IMR-90 (cell line): ENCODE measurements around the gene FAM72D. TPM values are rescaled to one million over a fixed set of nuclear protein-coding genes. Genes with fewer than 3 reads are reported as not detected.
"Not testable (repeated sequence)": the region's sequence is repeated elsewhere in the genome, so short reads cannot be mapped to it uniquely, and the experiment has no call there.

ENCODE experiments used
- ATAC-seq: fragments of 200-7000 bp; cut with Tn5 transposase; 2 replicates; pipeline ENCODE4 v1.9.1; 2020; ENCODE audit warnings: low read depth, mild to moderate bottlenecking, moderate library complexity
- BruUV-seq: library from RNA; stranded (reverse); fragments of 400-500 nt; replicated peaks from 2 replicates; lab custom pipeline; 2021; lab: Mats Ljungman, UMichigan
- CTCF ChIA-PET: fragments of 300-600 bp; formaldehyde crosslinking; extraction: SDS; loops from one replicate; lab custom pipeline; 2021; ENCODE audit warnings: antibody characterized with exemption; lab: Yijun Ruan, JAX
- POLR2A ChIA-PET: fragments of 300-600 bp; sonication (Branson Sonifier 250); formaldehyde crosslinking; loops from one replicate; lab custom pipeline; 2022; ENCODE audit warnings: antibody characterized with exemption; ENCODE audit not compliant: unreplicated experiment; lab: Charles Lee
- DNase-seq: peaks from one replicate; pipeline ENCODE4 v3.0.0; 2013
- H2AFZ ChIP-seq: replicated peaks from 2 replicates; pipeline ENCODE3; 2013; ENCODE audit warnings: low read length, mild to moderate bottlenecking; ENCODE audit not compliant: poor library complexity
- H2AK5ac ChIP-seq: 2 replicates; pipeline ENCODE4 v1.6.1; 2013; ENCODE audit warnings: low read depth, low read length, inconsistent platforms
- H2AK9ac ChIP-seq: replicated peaks from 2 replicates; pipeline ENCODE3; 2013; ENCODE audit warnings: mild to moderate bottlenecking, low read depth, low read length, moderate library complexity; ENCODE audit not compliant: poor library complexity
- H2BK120ac ChIP-seq: 2 replicates; pipeline ENCODE4 v1.6.1; 2013; ENCODE audit warnings: low read depth, low read length, inconsistent platforms
- H2BK15ac ChIP-seq: 3 replicates; pipeline ENCODE4 v1.6.1; 2013; ENCODE audit warnings: low read depth, low read length, inconsistent platforms
- H2BK20ac ChIP-seq: 2 replicates; pipeline ENCODE4 v1.6.1; 2013; ENCODE audit warnings: low read depth, mild to moderate bottlenecking, inconsistent platforms, low read length, moderate library complexity
- H2BK5ac ChIP-seq: 2 replicates; pipeline ENCODE4 v1.6.1; 2013; ENCODE audit warnings: mild to moderate bottlenecking, low read depth, low read length, inconsistent platforms; ENCODE audit not compliant: poor library complexity, severe bottlenecking
- H3K14ac ChIP-seq: replicated peaks from 2 replicates; pipeline ENCODE4 v1.6.1; 2013; ENCODE audit warnings: low read depth, low read length, inconsistent platforms
- H3K18ac ChIP-seq: 2 replicates; pipeline ENCODE4 v1.6.1; 2013; ENCODE audit warnings: low read depth, low read length, control low read depth
- H3K23ac ChIP-seq: 2 replicates; pipeline ENCODE4 v1.6.1; 2013; ENCODE audit warnings: low read depth, low read length, inconsistent platforms
- H3K27ac ChIP-seq: 2 replicates; pipeline ENCODE4 v1.5.1; 2013; ENCODE audit warnings: mild to moderate bottlenecking, control low read depth, low read length; ENCODE audit not compliant: insufficient read depth
- H3K27me3 ChIP-seq: 2 replicates; pipeline ENCODE4 v1.6.1; 2013; ENCODE audit warnings: low read length; ENCODE audit not compliant: control insufficient read depth, insufficient read depth
- H3K36me3 ChIP-seq: 2 replicates; pipeline ENCODE4 v1.6.1; 2013; ENCODE audit warnings: low read length, mixed read lengths; ENCODE audit not compliant: control insufficient read depth, insufficient read depth
- H3K4ac ChIP-seq: 2 replicates; pipeline ENCODE4 v1.6.1; 2013; ENCODE audit warnings: low read depth, low read length, inconsistent platforms
- H3K4me1 ChIP-seq: 2 replicates; pipeline ENCODE4 v1.6.1; 2013; ENCODE audit warnings: low read length, mixed read lengths; ENCODE audit not compliant: control insufficient read depth, insufficient read depth
- H3K4me2 ChIP-seq: 2 replicates; pipeline ENCODE4 v1.6.1; 2013; ENCODE audit warnings: low read depth, mild to moderate bottlenecking, control low read depth, low read length, moderate library complexity
- H3K4me3 ChIP-seq: 2 replicates; pipeline ENCODE4 v1.5.1; 2013; ENCODE audit warnings: low read depth, mild to moderate bottlenecking, control low read depth, low read length, moderate library complexity; ENCODE audit not compliant: insufficient read depth
- H3K56ac ChIP-seq: 2 replicates; pipeline ENCODE4 v1.6.1; 2013; ENCODE audit warnings: low read length, inconsistent platforms; ENCODE audit not compliant: insufficient read depth; ENCODE audit errors: extremely low read depth
- H3K79me1 ChIP-seq, 2 experiments: 2 replicates each; pipeline ENCODE4 v1.6.1; 2013; ENCODE audit warnings: low read length in 2 of 2, inconsistent platforms in 1 of 2, low read depth in 1 of 2
- H3K9ac ChIP-seq: 2 replicates; pipeline ENCODE4 v1.6.1; 2013; ENCODE audit warnings: low read depth, low read length, control low read depth
- H3K9me1 ChIP-seq: 2 replicates; pipeline ENCODE4 v1.6.1; 2013; ENCODE audit warnings: low read length, inconsistent platforms; ENCODE audit not compliant: insufficient read depth
- H3K9me3 ChIP-seq: 2 replicates; pipeline ENCODE4 v1.6.1; 2013; ENCODE audit warnings: low read length; ENCODE audit not compliant: control insufficient read depth, insufficient read depth
- H4K20me1 ChIP-seq: 2 replicates; pipeline ENCODE4 v1.6.1; 2013; ENCODE audit warnings: low read length, inconsistent platforms; ENCODE audit not compliant: insufficient read depth
- H4K5ac ChIP-seq: 2 replicates; pipeline ENCODE4 v1.6.1; 2013; ENCODE audit warnings: mild to moderate bottlenecking, low read depth, low read length, control low read depth
- H4K8ac ChIP-seq, 2 experiments: 2 replicates each; pipeline ENCODE4 v1.6.1; 2013; ENCODE audit warnings: low read depth in 2 of 2, low read length in 2 of 2, control low read depth in 1 of 2, inconsistent platforms in 1 of 2
- H4K91ac ChIP-seq: 2 replicates; pipeline ENCODE4 v1.6.1; 2013; ENCODE audit warnings: low read depth, low read length, inconsistent platforms; ENCODE audit not compliant: insufficient read depth
- WGBS, 2 experiments: methylation state at CpG; one replicate each; pipeline versions ENCODE4 v1.1.5 to v1.1.7; 2013; ENCODE audit warnings: missing lambda C conversion rate in 2 of 2; ENCODE audit not compliant: insufficient read length in 1 of 2; ENCODE audit errors: extremely low coverage in 2 of 2; 5-methylcytosine and 5-hydroxymethylcytosine counted together
- dilution Hi-C: fragments of 300-500 bp; cut with HindIII; formaldehyde crosslinking; loops from one replicate; pipeline ENCODE4 v1.14.3; 2018; ENCODE audit warnings: low sequenced_read_pairs; ENCODE audit not compliant: unreplicated experiment
- in situ Hi-C: fragments of 300-500 bp; cut with MboI; formaldehyde crosslinking; loops from 3 replicates; pipeline ENCODE4 v1.14.3; 2019; ENCODE audit warnings: low sequenced_read_pairs, inconsistent platforms, mixed read lengths
- intact Hi-C: fragments of 100-400 bp; cut with micrococcal nuclease; formaldehyde crosslinking; loops from 2 replicates; pipeline ENCODE4 v1.10.0; 2022
- polyA plus RNA-seq, 3 experiments: library from polyadenylated mRNA; depleted of rRNA; stranded (reverse); fragments of >200 nt; gene quantifications; 2 replicates each; pipeline ENCODE4 v1.2.3, GENCODE V29; 2012; ENCODE audit warnings: low replicate concordance in 1 of 3
- total RNA-seq: library from RNA; depleted of rRNA; stranded (reverse); fragments of >200 nt; gene quantifications from 2 replicates; pipeline ENCODE4 v1.2.3, GENCODE V29; 2012

FAM72D gene
- total and polyA plus RNA-seq, 2 of the 4 experiments (the other 2 are of a cell fraction): 0.72 to 1.4 TPM

DNA sequence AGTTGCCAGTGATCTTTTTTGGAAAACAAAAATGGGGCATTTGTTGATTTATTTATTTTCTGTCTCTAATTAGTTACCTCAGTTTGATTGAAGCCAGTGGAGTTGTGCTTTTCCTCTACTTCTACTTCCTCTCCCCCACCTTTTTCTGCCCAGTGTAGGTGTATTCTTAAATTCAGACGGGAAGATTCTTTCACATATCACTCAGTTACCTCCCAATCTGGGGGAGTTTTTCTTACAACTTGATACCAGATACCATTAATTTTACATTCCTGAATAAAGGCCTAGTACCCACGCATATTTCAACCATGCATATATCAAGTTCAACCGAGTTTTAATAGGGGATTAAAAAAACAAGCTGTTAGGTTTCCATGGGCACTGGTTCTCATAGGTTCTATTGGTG is 15.9 kb downstream of the FAM72D start:
- H2BK15ac ChIP-seq, H2BK5ac ChIP-seq, H2BK20ac ChIP-seq, POLR2A ChIA-PET, H2BK120ac ChIP-seq, H3K9me3 ChIP-seq, H4K5ac ChIP-seq, dilution Hi-C loops, intact Hi-C loops, H2AFZ ChIP-seq, H3K4ac ChIP-seq, H3K4me1 ChIP-seq, H3K56ac ChIP-seq, H3K14ac ChIP-seq, H3K79me1 ChIP-seq, ATAC-seq, H3K4me2 ChIP-seq, H4K8ac ChIP-seq, H3K9me1 ChIP-seq, H3K27me3 ChIP-seq, H3K4me3 ChIP-seq, H2AK9ac ChIP-seq, H2AK5ac ChIP-seq, CTCF ChIA-PET, DNase-seq, H3K18ac ChIP-seq, H4K20me1 ChIP-seq, H3K36me3 ChIP-seq, H3K23ac ChIP-seq, BruUV-seq, H3K27ac ChIP-seq, H3K9ac ChIP-seq, H4K91ac ChIP-seq, in situ Hi-C loops: not testable (repeated sequence)
- no CpG with 5 or more reads among the region's 3 CpGs for WGBS, 2 experiments

DNA sequence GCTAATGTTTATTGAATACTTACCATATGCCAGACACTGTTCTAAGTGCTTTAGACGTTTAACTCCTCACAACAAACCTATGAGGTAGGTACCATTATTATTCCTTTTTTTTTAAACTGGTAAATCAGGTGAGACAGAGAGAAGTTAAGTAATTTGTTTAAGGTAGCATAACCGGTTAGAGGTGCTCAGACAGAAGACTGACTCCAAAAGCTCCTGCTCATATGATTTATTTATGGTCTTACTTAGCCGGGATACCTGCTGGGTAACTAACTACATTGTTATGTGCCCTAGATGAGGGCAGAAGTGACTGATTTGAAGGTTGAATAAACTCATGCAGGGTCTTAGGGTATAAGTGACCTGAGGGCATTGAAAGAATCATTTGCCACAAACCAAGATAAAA is 16.9 kb downstream of the FAM72D start:
- intact Hi-C loops, H3K9ac ChIP-seq, DNase-seq, ATAC-seq, H2BK120ac ChIP-seq, H3K27me3 ChIP-seq, H3K23ac ChIP-seq, H2AFZ ChIP-seq, H4K20me1 ChIP-seq, dilution Hi-C loops, H4K8ac ChIP-seq, H3K36me3 ChIP-seq, POLR2A ChIA-PET, H3K9me1 ChIP-seq, H4K5ac ChIP-seq, H3K9me3 ChIP-seq, H3K18ac ChIP-seq, H3K14ac ChIP-seq, H3K27ac ChIP-seq, H3K79me1 ChIP-seq, BruUV-seq, H3K56ac ChIP-seq, CTCF ChIA-PET, H3K4me2 ChIP-seq, H2BK5ac ChIP-seq, H2BK15ac ChIP-seq, H2AK9ac ChIP-seq, H3K4me3 ChIP-seq, in situ Hi-C loops, H2BK20ac ChIP-seq, H2AK5ac ChIP-seq, H3K4me1 ChIP-seq, H4K91ac ChIP-seq, H3K4ac ChIP-seq: not testable (repeated sequence)
- no CpG with 5 or more reads among the region's 3 CpGs for WGBS, 2 experiments
